Kidney epithelial cell (primary cell): Measurements from ENCODE around the gene NPFFR1. TPM values are rescaled to one million over a fixed set of nuclear protein-coding genes. Genes with fewer than 3 reads are reported as not detected.
A peak's percentile ranks its signal among the peaks of the same experiment; 100 is the strongest.
"Not testable (repeated sequence)": the region's sequence is repeated elsewhere in the genome, so short reads cannot be mapped to it uniquely, and the experiment has no call there.

ENCODE experiments used
- DNase-seq: peaks from one replicate; pipeline ENCODE4 v3.0.0-alpha.2; 2010; ENCODE audit warnings: low read depth
- H3K27me3 ChIP-seq: 2 replicates; pipeline ENCODE4 v1.6.0; 2011; ENCODE audit warnings: low read length; ENCODE audit not compliant: control insufficient read depth, insufficient read depth
- H3K36me3 ChIP-seq: 2 replicates; pipeline ENCODE4 v1.5.1; 2011; ENCODE audit warnings: low read length; ENCODE audit not compliant: control insufficient read depth, insufficient read depth
- H3K4me3 ChIP-seq: 2 replicates; pipeline ENCODE4 v1.5.1; 2011; ENCODE audit warnings: low read depth, mild to moderate bottlenecking, control low read depth, low read length
- CTCF ChIP-seq: IDR thresholded peaks from 2 replicates; pipeline ENCODE4 v1.5.1; 2011; ENCODE audit warnings: mild to moderate bottlenecking, moderate library complexity, low read length, control low read depth, inconsistent platforms; ENCODE audit not compliant: insufficient read depth, poor library complexity, severe bottlenecking
- total RNA-seq: library from RNA; depleted of rRNA; stranded (reverse); fragments of >200 nt; gene quantifications from 2 replicates; pipeline ENCODE4 v1.2.3, GENCODE V29; 2015

NPFFR1 gene
- total RNA-seq, 1 donor from 2014 or later = 0.04 TPM

- TF ChIP-seq CTCF = no peak
- DNase-seq = no peak
- Histone ChIP-seq H3K4me3 (no peak overlapping the region), H3K36me3 (no peaks in the 10 kb centered on the region), H3K27me3 (peaks cover 4% of the 10 kb centered on the region)
Observed at GRCh38 chr10:70247360-70247759, 36.4 kb downstream of the NPFFR1 start.

- Histone ChIP-seq H3K4me3 (no peak overlapping the region), H3K27me3 (peaks cover 4% of the 10 kb centered on the region), H3K36me3 (no peaks in the 10 kb centered on the region)
- no peak for TF ChIP-seq CTCF
- no peak for DNase-seq
Observed at GRCh38 chr10:70241081-70241480, 42.7 kb downstream of the NPFFR1 start.

- not testable (repeated sequence) for DNase-seq, H3K27me3 ChIP-seq, H3K36me3 ChIP-seq, H3K4me3 ChIP-seq
Observed at GRCh38 chr10:70239986-70240385, 43.8 kb downstream of the NPFFR1 start.

- H3K4me3 ChIP-seq, H3K36me3 ChIP-seq, DNase-seq, H3K27me3 ChIP-seq: not testable (repeated sequence)
Observed at GRCh38 chr10:70239077-70239976, 44.5 kb downstream of the NPFFR1 start.

- not testable (repeated sequence) for DNase-seq, H3K4me3 ChIP-seq, H3K27me3 ChIP-seq, H3K36me3 ChIP-seq
Observed at GRCh38 chr10:70237958-70238536, 45.8 kb downstream of the NPFFR1 start.

- no peak for DNase-seq
- Histone ChIP-seq H3K27me3 (no peaks in the 10 kb centered on the region), H3K4me3 (no peak overlapping the region), H3K36me3 (no peaks in the 10 kb centered on the region)
- no peak for TF ChIP-seq CTCF
Observed at GRCh38 chr10:70234668-70235447, 48.9 kb downstream of the NPFFR1 start.

GRCh38 chr10:70233939-70234300, 49.9 kb downstream of the NPFFR1 start:
- Histone ChIP-seq H3K4me3 (peak overlapping the region; percentile 96), H3K27me3 (no peaks in the 10 kb centered on the region), H3K36me3 (no peaks in the 10 kb centered on the region)
- DNase-seq = no peak
- no peak for TF ChIP-seq CTCF
